ENCODE measurements around the gene CLEC10A. TPM values are rescaled to one million over a fixed set of nuclear protein-coding genes. Genes with fewer than 3 reads are reported as not detected.

The CLEC10A gene
- total RNA-seq, 1 experiment from 2014 or later, result not detected

- Histone ChIP-seq H4K20me1 (ENCODE audit: low read length) (no peaks in the 10 kb centered on the region), H3K9me3 (ENCODE audit: low read length) (no peaks in the 10 kb centered on the region), H3K36me3 (ENCODE audit: low read depth, low read length) (no peaks in the 10 kb centered on the region), H3K4me1 (ENCODE audit: insufficient read depth, low read length) (no peaks in the 10 kb centered on the region), H2AFZ (ENCODE audit: low read length) (no peak overlapping the region), H3K9me2 (replicated peaks; ENCODE audit: low read length) (no peaks in the 10 kb centered on the region), H3F3A (ENCODE audit: low read length, unreplicated experiment) (no peaks in the 10 kb centered on the region), H3K4me2 (ENCODE audit: low read length) (no peak overlapping the region), H3K4me3 (ENCODE audit: low read length) (no peak overlapping the region), H3K79me2 (ENCODE audit: low read length) (no peaks in the 10 kb centered on the region), H3K27ac (ENCODE audit: low read length) (no peak overlapping the region), H3K27me3 (ENCODE audit: low read length) (no peaks in the 10 kb centered on the region), H3K9ac (ENCODE audit: low read length) (no peak overlapping the region)
- intact Hi-C loops (cut with micrococcal nuclease), result no loop called here
- CTCF ChIA-PET, result no interaction called here
- no TSS peak for BruUV-seq (replicated peaks)
- ATAC-seq (no peak), DNase-seq (no peak)
- POLR2A ChIA-PET (ENCODE audit: unreplicated experiment), result no interaction called here
- no peak for TF ChIP-seq EZH2phosphoT487 (IDR thresholded peaks at IDR 0.05; ENCODE audit: borderline replicate concordance, low read length)
Observed at GRCh38 chr17:7109461-7110322, 29.6 kb upstream of the CLEC10A start.

- CTCF ChIA-PET, result no interaction called here
- Histone ChIP-seq H4K20me1 (ENCODE audit: low read length) (no peaks in the 10 kb centered on the region), H3K4me2 (ENCODE audit: low read length) (no peak overlapping the region), H3K9me2 (replicated peaks; ENCODE audit: low read length) (no peaks in the 10 kb centered on the region), H3K9ac (ENCODE audit: low read length) (no peak overlapping the region), H3K79me2 (ENCODE audit: low read length) (no peaks in the 10 kb centered on the region), H2AFZ (ENCODE audit: low read length) (no peak overlapping the region), H3K4me1 (ENCODE audit: insufficient read depth, low read length) (no peaks in the 10 kb centered on the region), H3F3A (ENCODE audit: low read length, unreplicated experiment) (no peaks in the 10 kb centered on the region), H3K36me3 (ENCODE audit: low read depth, low read length) (no peaks in the 10 kb centered on the region), H3K4me3 (ENCODE audit: low read length) (no peak overlapping the region), H3K27ac (ENCODE audit: low read length) (no peak overlapping the region), H3K27me3 (ENCODE audit: low read length) (no peaks in the 10 kb centered on the region), H3K9me3 (ENCODE audit: low read length) (no peaks in the 10 kb centered on the region)
- DNase-seq (no peak), ATAC-seq (no peak)
- intact Hi-C loops (cut with micrococcal nuclease), result no loop called here
- BruUV-seq (replicated peaks), result no TSS peak
- POLR2A ChIA-PET (ENCODE audit: unreplicated experiment), result no interaction called here
- TF ChIP-seq EZH2phosphoT487 (IDR thresholded peaks at IDR 0.05; ENCODE audit: borderline replicate concordance, low read length), result no peak
- TF ChIP-seq EZH2 (IDR thresholded peaks at IDR 0.05; ENCODE audit: low read length, unreplicated experiment), result no peak
- no peak for TF ChIP-seq CTCF (conservative IDR thresholded peaks at IDR 0.05; ENCODE audit: low read depth, low read length)
Observed at GRCh38 chr17:7108981-7109380, 28.9 kb upstream of the CLEC10A start.

GRCh38 chr17:7108560-7108925 is 28.5 kb upstream of the CLEC10A start:
- intact Hi-C loops (cut with micrococcal nuclease), result no loop called here
- Histone ChIP-seq H3K4me3 (ENCODE audit: low read length) (no peak overlapping the region), H3K9ac (ENCODE audit: low read length) (no peak overlapping the region), H3K36me3 (ENCODE audit: low read depth, low read length) (no peaks in the 10 kb centered on the region), H2AFZ (ENCODE audit: low read length) (no peak overlapping the region), H3K9me2 (replicated peaks; ENCODE audit: low read length) (no peaks in the 10 kb centered on the region), H3K79me2 (ENCODE audit: low read length) (no peaks in the 10 kb centered on the region), H3K4me2 (ENCODE audit: low read length) (no peak overlapping the region), H4K20me1 (ENCODE audit: low read length) (no peaks in the 10 kb centered on the region), H3K4me1 (ENCODE audit: insufficient read depth, low read length) (no peaks in the 10 kb centered on the region), H3K27ac (ENCODE audit: low read length) (no peak overlapping the region), H3F3A (ENCODE audit: low read length, unreplicated experiment) (no peaks in the 10 kb centered on the region), H3K27me3 (ENCODE audit: low read length) (no peaks in the 10 kb centered on the region), H3K9me3 (ENCODE audit: low read length) (no peaks in the 10 kb centered on the region)
- ATAC-seq (no peak), DNase-seq (no peak)
- BruUV-seq (replicated peaks), result no TSS peak
- ChIA-PET POLR2A (ENCODE audit: unreplicated experiment) (no interaction called here), CTCF (no interaction called here)
- no peak for TF ChIP-seq EZH2 (IDR thresholded peaks at IDR 0.05; ENCODE audit: low read length, unreplicated experiment)
- no peak for TF ChIP-seq CTCF (conservative IDR thresholded peaks at IDR 0.05; ENCODE audit: low read depth, low read length)
- no peak for TF ChIP-seq EZH2phosphoT487 (IDR thresholded peaks at IDR 0.05; ENCODE audit: borderline replicate concordance, low read length)

Measured in PC-3 (cell line).